SKM-1 (cell line): ENCODE measurements around the gene BLNK.

Source experiments
- DNase-seq: peaks from one replicate; lab custom pipeline; 2025; ENCODE audit not compliant: unreplicated experiment; lab: John Stamatoyannopoulos, UW

The BLNK gene

GRCh38 chr10:96263669-96264068, 7.7 kb downstream of the BLNK start:
- no peak for DNase-seq

GRCh38 chr10:96263176-96263575, 8.2 kb downstream of the BLNK start:
- DNase-seq, result no peak

- no peak for DNase-seq
Observed at GRCh38 chr10:96261930-96262329, 9.4 kb downstream of the BLNK start.

- no peak for DNase-seq
Observed at GRCh38 chr10:96261132-96261531, 10.2 kb downstream of the BLNK start.

- DNase-seq, result no peak
Observed at GRCh38 chr10:96260014-96260413, 11.4 kb downstream of the BLNK start.

- DNase-seq, result no peak
Observed at GRCh38 chr10:96259150-96259549, 12.2 kb downstream of the BLNK start.

- no peak for DNase-seq
Observed at GRCh38 chr10:96257944-96258343, 13.4 kb downstream of the BLNK start.

- DNase-seq, result no peak
Observed at GRCh38 chr10:96255549-96256333, 15.6 kb downstream of the BLNK start.

GRCh38 chr10:96254976-96255375, 16.4 kb downstream of the BLNK start:
- no peak for DNase-seq

- DNase-seq, result no peak
Observed at GRCh38 chr10:96252730-96253129, 18.6 kb downstream of the BLNK start.

GRCh38 chr10:96250349-96250748, 21.0 kb downstream of the BLNK start:
- DNase-seq, result no peak

- no peak for DNase-seq
Observed at GRCh38 chr10:96249264-96249663, 22.1 kb downstream of the BLNK start.

- no peak for DNase-seq
Observed at GRCh38 chr10:96244354-96244753, 27.0 kb downstream of the BLNK start.

GRCh38 chr10:96243296-96243695, 28.1 kb downstream of the BLNK start:
- DNase-seq, result no peak

GRCh38 chr10:96242822-96243221, 28.5 kb downstream of the BLNK start:
- DNase-seq, result no peak

- DNase-seq, result no peak
Observed at GRCh38 chr10:96238646-96239623, 32.4 kb downstream of the BLNK start.

GRCh38 chr10:96236876-96237275, 34.5 kb downstream of the BLNK start:
- no peak for DNase-seq

- no peak for DNase-seq
Observed at GRCh38 chr10:96236090-96236478, 35.3 kb downstream of the BLNK start.

GRCh38 chr10:96235326-96236089, 35.9 kb downstream of the BLNK start:
- no peak for DNase-seq

GRCh38 chr10:96233959-96234358, 37.4 kb downstream of the BLNK start:
- DNase-seq, result no peak

- no peak for DNase-seq
Observed at GRCh38 chr10:96230527-96230926, 40.8 kb downstream of the BLNK start.
